Panc1 (cell line): Measurements from ENCODE around the gene AJUBA. TPM values are rescaled to one million over a fixed set of nuclear protein-coding genes. Genes with fewer than 3 reads are reported as not detected.

ENCODE experiments used
- ATAC-seq: fragments of 200-7000 bp; cut with Tn5 transposase; 2 replicates; pipeline ENCODE4 v1.9.1; 2020; ENCODE audit warnings: mild to moderate bottlenecking, moderate library complexity
- BruUV-seq: library from RNA; stranded (reverse); fragments of 400-500 nt; replicated peaks from 2 replicates; lab custom pipeline; 2021; lab: Mats Ljungman, UMichigan
- CTCF ChIA-PET: fragments of 300-600 bp; sonication (Branson Sonifier 250); formaldehyde crosslinking; loops from one replicate; lab custom pipeline; 2022; ENCODE audit warnings: antibody characterized with exemption; lab: Charles Lee
- POLR2A ChIA-PET: fragments of 300-600 bp; sonication (Branson Sonifier 250); formaldehyde crosslinking; loops from one replicate; lab custom pipeline; 2022; ENCODE audit warnings: antibody characterized with exemption; lab: Charles Lee
- DNase-seq: peaks from one replicate; pipeline ENCODE4 v3.0.0-alpha.2; 2010; ENCODE audit warnings: low read depth, low spot score
- H3K27ac ChIP-seq: 2 replicates; pipeline ENCODE4 v1.5.1; 2011; ENCODE audit warnings: mild to moderate bottlenecking, low read length, inconsistent platforms
- H3K27me3 ChIP-seq: fragments of 200-500 bp; sonication (Bioruptor generic); 2 replicates; pipeline ENCODE4 v1.6.0; 2014; ENCODE audit warnings: low read length, inconsistent platforms; ENCODE audit not compliant: control insufficient read depth, insufficient read depth
- H3K36me3 ChIP-seq: fragments of 200-500 bp; sonication (Bioruptor generic); 2 replicates; pipeline ENCODE4 v1.5.1; 2014; ENCODE audit warnings: inconsistent platforms, mild to moderate bottlenecking, low read length, moderate library complexity; ENCODE audit not compliant: control insufficient read depth, insufficient read depth
- H3K4me1 ChIP-seq: 2 replicates; pipeline ENCODE4 v1.5.1; 2011; ENCODE audit warnings: inconsistent platforms, mild to moderate bottlenecking, low read length, moderate library complexity; ENCODE audit not compliant: control insufficient read depth, insufficient read depth
- H3K4me3 ChIP-seq, 2 experiments: 2 replicates each; pipeline ENCODE4 v1.5.1; 2011 to 2012; ENCODE audit warnings: low read depth in 2 of 2, low read length in 2 of 2, mild to moderate bottlenecking in 2 of 2, inconsistent platforms in 1 of 2, moderate library complexity in 1 of 2
- H3K9me3 ChIP-seq: fragments of 200-500 bp; sonication (Bioruptor generic); 2 replicates; pipeline ENCODE4 v1.5.1; 2014; ENCODE audit warnings: low read depth, mild to moderate bottlenecking, inconsistent platforms, low read length, moderate library complexity; ENCODE audit not compliant: control insufficient read depth, insufficient read depth
- POLR2AphosphoS5 ChIP-seq: IDR thresholded peaks from 2 replicates; pipeline ENCODE4 v1.6.1; 2012; ENCODE audit warnings: mild to moderate bottlenecking, low read depth, low read length, moderate library complexity
- SIN3A ChIP-seq: IDR thresholded peaks from 2 replicates; pipeline ENCODE4 v1.6.1; 2012; ENCODE audit warnings: low read depth, mild to moderate bottlenecking, low read length, moderate library complexity, borderline replicate concordance; ENCODE audit not compliant: insufficient read depth
- TCF7L2 ChIP-seq: IDR thresholded peaks from 2 replicates; pipeline ENCODE4 v1.6.1; 2011; ENCODE audit warnings: mild to moderate bottlenecking, low read depth, low read length, inconsistent platforms
- in situ Hi-C: cut with HindIII; loops from 2 replicates; pipeline ENCODE4 v1.10.0; 2016; ENCODE audit warnings: low sequenced_read_pairs, low pct_unique_long_range_greater_than_20kb
- intact Hi-C: fragments of 100-400 bp; cut with micrococcal nuclease; formaldehyde crosslinking; loops from one replicate; pipeline ENCODE4 v1.10.0; 2022; ENCODE audit not compliant: unreplicated experiment
- total RNA-seq: library from RNA; stranded (reverse); gene quantifications from one replicate; pipeline ENCODE4 v1.2.1, GENCODE V29; 2021; ENCODE audit not compliant: unreplicated experiment
- TF ChIP-seq, protein P1 (sequence below), 2 experiments: IDR thresholded peaks; 2 replicates each; pipeline ENCODE4 v1.6.1; 2011 to 2012; ENCODE audit warnings: low read depth in 2 of 2, control low read depth in 1 of 2, low read length in 1 of 2, mild to moderate bottlenecking in 1 of 2, moderate library complexity in 1 of 2; ENCODE audit not compliant: insufficient read depth in 1 of 2
- TF ChIP-seq, protein P2 (sequence below): fragments of 450-650 bp; IDR thresholded peaks from 2 replicates; pipeline ENCODE4 v1.5.1; 2017; ENCODE audit warnings: mild to moderate bottlenecking

The AJUBA gene
- total RNA-seq, 1 experiment from 2014 or later, result 50.2 TPM

DNA sequence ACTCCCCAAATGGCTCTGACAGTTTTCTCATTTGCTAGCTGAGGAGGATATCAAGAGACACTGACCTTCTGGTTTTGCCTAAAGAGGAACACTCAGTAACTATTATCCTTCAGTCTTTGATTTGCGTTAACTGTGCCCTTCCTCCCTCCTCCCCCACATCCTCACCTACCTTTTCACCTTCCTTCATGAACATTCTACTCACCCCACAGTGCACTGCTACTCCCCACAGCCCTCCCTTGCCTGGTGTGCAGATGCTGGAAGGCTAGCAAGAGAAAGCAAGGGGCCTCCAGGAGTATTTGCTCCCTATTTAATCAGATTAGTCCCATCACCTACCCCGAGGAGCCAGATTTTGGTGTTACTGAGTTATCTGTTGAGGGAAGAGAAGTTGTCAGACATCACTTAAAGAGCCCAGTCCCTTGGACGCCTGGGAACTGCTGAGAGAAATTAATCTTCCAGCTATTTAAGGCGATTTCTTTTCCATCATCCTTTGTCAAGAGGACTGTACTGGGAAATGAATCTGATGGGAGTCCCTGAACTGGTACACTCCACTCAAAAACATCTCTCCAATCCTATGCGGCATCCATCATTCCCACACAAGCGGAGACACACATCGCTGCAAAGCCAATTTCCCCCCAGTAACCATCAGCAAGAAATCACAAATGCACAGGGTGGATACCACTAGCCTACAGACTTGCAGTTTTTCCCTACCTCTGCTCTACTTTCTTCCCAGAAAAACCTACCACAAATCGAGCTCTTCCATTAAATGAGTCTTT, 40.9 kb upstream of the AJUBA start:
- BruUV-seq, result no TSS peak
- POLR2A ChIA-PET, result no interaction called here
- no peak overlapping the region for H3K27ac ChIP-seq

DNA sequence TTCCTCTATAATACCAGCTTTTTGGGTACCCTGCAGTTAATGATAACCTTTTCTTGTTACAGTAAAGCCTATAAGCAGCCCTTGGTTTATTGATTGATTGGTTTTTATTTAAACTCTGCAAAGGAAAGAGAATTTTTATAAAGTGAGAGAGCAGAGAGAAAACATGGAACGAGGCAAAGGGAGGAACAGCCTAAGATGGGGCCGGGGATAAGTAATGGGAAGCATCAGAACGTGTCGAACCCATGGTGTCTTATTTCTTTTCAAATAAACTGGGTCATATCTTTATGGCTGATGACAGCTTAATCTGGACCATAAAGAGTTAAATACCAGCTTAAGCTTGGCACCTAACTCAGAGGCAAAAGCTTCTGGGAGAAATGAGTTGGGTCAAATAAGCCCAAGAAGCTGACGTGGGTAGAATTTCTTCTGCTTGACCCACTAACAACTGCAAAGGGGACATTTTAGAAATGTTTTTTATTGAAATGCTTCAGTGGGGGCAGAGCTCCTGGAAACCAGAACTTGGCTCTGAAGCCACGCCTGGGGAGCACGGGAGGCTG, 39.6 kb upstream of the AJUBA start:
- H3K4me1 ChIP-seq, result no peaks in the 10 kb centered on the region
- no peaks in the 10 kb centered on the region for H3K9me3 ChIP-seq
- TF ChIP-seq SIN3A (no peak), POLR2AphosphoS5 (no peak), TCF7L2 (no peak)
- TF ChIP-seq, protein P1, sequence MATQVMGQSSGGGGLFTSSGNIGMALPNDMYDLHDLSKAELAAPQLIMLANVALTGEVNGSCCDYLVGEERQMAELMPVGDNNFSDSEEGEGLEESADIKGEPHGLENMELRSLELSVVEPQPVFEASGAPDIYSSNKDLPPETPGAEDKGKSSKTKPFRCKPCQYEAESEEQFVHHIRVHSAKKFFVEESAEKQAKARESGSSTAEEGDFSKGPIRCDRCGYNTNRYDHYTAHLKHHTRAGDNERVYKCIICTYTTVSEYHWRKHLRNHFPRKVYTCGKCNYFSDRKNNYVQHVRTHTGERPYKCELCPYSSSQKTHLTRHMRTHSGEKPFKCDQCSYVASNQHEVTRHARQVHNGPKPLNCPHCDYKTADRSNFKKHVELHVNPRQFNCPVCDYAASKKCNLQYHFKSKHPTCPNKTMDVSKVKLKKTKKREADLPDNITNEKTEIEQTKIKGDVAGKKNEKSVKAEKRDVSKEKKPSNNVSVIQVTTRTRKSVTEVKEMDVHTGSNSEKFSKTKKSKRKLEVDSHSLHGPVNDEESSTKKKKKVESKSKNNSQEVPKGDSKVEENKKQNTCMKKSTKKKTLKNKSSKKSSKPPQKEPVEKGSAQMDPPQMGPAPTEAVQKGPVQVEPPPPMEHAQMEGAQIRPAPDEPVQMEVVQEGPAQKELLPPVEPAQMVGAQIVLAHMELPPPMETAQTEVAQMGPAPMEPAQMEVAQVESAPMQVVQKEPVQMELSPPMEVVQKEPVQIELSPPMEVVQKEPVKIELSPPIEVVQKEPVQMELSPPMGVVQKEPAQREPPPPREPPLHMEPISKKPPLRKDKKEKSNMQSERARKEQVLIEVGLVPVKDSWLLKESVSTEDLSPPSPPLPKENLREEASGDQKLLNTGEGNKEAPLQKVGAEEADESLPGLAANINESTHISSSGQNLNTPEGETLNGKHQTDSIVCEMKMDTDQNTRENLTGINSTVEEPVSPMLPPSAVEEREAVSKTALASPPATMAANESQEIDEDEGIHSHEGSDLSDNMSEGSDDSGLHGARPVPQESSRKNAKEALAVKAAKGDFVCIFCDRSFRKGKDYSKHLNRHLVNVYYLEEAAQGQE (IDR thresholded peaks at IDR 0.05; ENCODE audit: insufficient read depth in 1 of 2, low read depth in 2 of 2, low read length in 1 of 2), result no peak
- TF ChIP-seq, protein P2, sequence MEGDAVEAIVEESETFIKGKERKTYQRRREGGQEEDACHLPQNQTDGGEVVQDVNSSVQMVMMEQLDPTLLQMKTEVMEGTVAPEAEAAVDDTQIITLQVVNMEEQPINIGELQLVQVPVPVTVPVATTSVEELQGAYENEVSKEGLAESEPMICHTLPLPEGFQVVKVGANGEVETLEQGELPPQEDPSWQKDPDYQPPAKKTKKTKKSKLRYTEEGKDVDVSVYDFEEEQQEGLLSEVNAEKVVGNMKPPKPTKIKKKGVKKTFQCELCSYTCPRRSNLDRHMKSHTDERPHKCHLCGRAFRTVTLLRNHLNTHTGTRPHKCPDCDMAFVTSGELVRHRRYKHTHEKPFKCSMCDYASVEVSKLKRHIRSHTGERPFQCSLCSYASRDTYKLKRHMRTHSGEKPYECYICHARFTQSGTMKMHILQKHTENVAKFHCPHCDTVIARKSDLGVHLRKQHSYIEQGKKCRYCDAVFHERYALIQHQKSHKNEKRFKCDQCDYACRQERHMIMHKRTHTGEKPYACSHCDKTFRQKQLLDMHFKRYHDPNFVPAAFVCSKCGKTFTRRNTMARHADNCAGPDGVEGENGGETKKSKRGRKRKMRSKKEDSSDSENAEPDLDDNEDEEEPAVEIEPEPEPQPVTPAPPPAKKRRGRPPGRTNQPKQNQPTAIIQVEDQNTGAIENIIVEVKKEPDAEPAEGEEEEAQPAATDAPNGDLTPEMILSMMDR, result no peak
- ATAC-seq, result no peak
- H3K36me3 ChIP-seq, result no peaks in the 10 kb centered on the region
- intact Hi-C loops, result no loop called here
- POLR2A ChIA-PET, result no interaction called here
- no peak for DNase-seq
- BruUV-seq, result no TSS peak
- no peak overlapping the region for H3K27ac ChIP-seq
- H3K4me3 ChIP-seq, result no peak overlapping the region
- no peaks in the 10 kb centered on the region for H3K27me3 ChIP-seq
- CTCF ChIA-PET, result no interaction called here
- in situ Hi-C loops, result no loop called here

More for the DNA sequence above, 40.9 kb upstream of the AJUBA start:
- DNase-seq, result no peak
- Histone ChIP-seq H3K4me1 (no peaks in the 10 kb centered on the region), H3K27me3 (no peaks in the 10 kb centered on the region), H3K4me3 (no peak overlapping the region), H3K9me3 (no peaks in the 10 kb centered on the region), H3K36me3 (no peaks in the 10 kb centered on the region; the same call in 1 of the 2 replicates)
- TF ChIP-seq, protein P2, result no peak
- no peak for TF ChIP-seq SIN3A
- TF ChIP-seq POLR2AphosphoS5, result no peak
- TF ChIP-seq, protein P1 (IDR thresholded peaks at IDR 0.05; ENCODE audit: insufficient read depth in 1 of 2, low read depth in 2 of 2, low read length in 1 of 2), result no peak
- no peak for TF ChIP-seq TCF7L2
- in situ Hi-C loops, result no loop called here
- intact Hi-C loops, result no loop called here
- peak; percentile 27; the same call in 1 of the 2 replicates for ATAC-seq
- CTCF ChIA-PET, result no interaction called here
